Stimulated activated naive CD8-positive, alpha-beta T cell treated with anti-CD3 and anti-CD28 coated beads, Interleukin-15, Interleukin-2, amounts not matched to agents 100 U/mL and 50 U/mL, for 24 hours (primary cell): ENCODE measurements around the gene CFAP107.

Source experiments
- ATAC-seq: fragments of 150-1000 bp; cut with Tn5 transposase; one replicate; pipeline ENCODE4 v1.10.0; 2021
- DNase-seq: peaks from one replicate; pipeline ENCODE4 v3.0.0; 2021

Gene CFAP107

DNA sequence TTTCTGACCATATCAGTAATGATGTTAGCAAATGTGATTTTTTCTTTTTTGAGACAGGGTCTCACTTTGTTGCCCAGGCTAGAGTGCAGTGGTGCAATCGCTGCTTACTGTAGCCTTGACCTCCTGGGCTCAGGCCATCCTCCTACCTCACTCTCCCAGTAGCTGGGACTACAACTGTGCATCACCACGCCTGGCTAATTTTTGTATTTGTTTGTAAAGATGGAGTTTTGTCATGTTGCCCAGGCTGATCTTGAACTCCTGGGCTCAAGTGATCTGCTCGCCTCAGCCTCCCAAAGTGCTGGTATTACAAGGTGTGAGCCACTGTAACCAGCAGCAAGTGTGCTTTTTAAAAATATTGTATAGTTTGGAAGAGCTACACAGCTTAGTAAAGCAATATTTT, 4.1 kb upstream of the CFAP107 start:
- DNase-seq (no peak), ATAC-seq (no peak)

DNA sequence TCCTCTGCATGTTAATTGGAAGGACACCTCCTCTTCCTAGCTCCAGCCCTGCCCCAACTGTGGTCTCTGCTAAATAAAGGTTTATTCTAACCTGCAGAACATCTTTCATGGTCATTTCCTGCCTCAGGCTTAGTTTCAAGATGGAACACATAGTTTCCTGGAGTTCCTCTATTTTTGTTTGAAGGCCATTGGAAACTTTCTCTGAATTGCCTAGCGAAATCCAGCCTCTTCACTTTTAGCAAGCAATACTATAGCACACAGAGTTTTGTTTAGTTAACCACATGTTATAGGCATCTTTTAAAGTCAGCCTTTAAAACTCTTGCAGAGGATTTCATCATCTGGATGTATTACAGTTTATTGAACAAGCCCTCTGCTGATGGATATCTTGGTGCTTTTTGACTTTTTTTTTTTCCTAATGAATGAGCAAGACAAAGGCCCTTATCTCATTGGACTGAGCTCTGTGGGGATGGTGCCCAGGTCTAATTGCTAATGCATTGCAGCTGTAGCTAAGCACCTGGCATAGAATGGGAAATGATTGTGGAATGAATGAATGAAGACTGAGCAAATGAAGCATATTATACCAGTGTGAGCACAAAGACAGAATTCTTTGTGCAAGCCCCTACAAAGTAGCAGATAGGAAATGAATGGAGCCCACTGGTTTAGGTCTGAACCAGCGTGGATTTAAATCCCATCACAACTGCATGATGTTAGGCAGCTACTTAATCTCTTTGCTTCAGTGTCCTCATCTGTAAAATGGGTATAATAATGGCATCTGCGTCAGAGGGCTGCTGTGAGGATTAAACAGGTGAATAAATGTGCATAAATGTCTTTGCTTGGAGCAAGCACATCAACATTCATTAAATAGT, 641 bp upstream of the CFAP107 start:
- ATAC-seq (no peak), DNase-seq (no peak)

GRCh38 chr1:12748778-12749355, 2.9 kb downstream of the CFAP107 start:
- ATAC-seq (no peak), DNase-seq (no peak)

GRCh38 chr1:12754738-12755137, 8.7 kb downstream of the CFAP107 start:
- DNase-seq: no peak
- no peak for ATAC-seq

DNA sequence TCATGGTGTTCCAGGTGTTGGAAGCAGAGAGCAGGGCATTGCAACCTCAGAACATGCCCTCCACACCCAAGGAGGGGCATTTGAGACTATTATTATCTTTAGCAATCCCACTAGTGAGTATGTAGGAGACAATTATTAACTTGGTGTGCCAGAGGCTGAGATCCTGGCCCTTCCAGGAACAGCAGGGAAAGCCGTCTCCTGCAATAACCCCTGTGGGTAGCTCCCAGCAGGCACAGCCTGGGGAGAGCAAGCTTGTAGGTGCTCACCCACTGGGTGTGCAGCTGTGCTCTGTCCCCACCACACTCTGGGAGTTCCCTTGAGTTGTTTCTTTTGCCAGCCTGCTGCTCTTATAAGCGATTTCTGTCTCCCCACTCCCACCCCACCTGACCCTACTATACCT, 10.3 kb downstream of the CFAP107 start:
- no peak for DNase-seq
- no peak for ATAC-seq

DNA sequence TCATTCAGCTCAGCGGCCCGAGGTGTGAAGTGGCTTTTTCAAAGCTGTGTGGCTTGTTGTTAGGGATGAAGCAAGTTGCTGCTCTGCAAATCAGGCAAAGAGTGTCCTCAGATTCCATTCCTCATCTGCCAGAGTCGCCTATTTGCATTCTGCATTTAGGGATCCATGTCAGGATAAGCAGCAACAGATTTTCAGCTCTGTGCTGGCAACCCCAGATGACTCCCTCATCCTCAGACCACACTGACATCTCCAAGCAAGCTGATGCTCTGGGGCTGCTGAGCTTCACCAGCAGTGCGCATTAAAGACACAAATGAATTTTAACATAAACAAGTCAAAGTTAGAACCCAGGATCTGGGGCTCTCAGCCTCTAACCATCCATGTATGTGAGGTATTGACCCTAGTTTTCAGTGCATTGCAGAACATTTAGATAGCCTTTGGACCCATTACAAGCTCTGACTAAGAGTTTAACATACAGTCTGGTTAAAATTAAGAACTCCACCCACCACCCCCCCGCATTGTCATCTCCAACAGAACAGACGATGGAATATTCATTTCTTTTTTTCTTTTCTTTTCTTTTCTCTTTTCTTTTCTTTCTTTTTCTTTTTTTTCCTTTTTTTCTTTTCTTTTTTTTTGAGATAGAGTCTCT, 10.9 kb downstream of the CFAP107 start:
- DNase-seq: no peak
- ATAC-seq: no peak

- DNase-seq (no peak), ATAC-seq (no peak)
Measured at GRCh38 chr1:12757836-12758235, 11.8 kb downstream of the CFAP107 start.

GRCh38 chr1:12760256-12760795, 14.3 kb downstream of the CFAP107 start:
- ATAC-seq (no peak), DNase-seq (no peak)

GRCh38 chr1:12761781-12762180, 15.8 kb downstream of the CFAP107 start:
- ATAC-seq (no peak), DNase-seq (no peak)

DNA sequence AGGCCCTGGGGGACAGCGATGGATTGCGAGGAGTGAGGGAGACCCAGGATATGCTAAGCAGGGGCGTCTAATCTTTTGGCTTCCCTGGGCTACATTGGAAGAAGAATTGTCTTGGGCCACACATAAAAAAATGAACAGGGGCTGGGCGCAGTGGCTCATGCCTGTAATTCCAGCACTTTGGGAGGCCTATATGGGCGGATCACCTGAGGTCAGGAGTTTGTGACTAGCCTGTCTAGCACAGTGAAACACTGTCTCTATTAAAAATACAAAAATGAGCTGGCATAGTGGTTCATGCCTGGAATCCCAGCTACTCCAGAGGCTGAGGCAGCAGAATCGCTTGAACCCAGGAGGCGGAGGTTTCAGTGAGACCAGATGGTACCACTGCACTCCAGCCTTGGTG, 16.8 kb downstream of the CFAP107 start:
- ATAC-seq (no peak), DNase-seq (no peak)

GRCh38 chr1:12763479-12763878, 17.5 kb downstream of the CFAP107 start:
- DNase-seq (no peak), ATAC-seq (no peak)

DNA sequence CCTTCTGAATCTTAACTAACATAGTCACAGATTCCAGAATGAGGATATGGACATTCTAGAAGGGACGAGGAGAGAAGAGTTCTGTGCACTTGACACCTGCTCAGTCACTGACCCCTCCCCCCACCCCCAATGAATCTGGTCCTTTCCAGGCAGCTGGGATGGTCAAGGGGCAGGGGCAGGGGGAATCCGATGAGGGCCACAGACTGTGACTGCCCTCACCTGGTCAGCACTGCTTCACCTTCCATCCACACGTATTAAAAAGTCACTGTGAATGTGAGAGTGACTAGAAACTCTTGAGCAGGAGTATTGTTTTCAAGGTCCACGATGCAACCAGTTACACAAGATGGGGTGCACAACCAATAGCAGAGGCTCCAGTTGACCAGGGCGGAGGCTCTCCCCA, 18.0 kb downstream of the CFAP107 start:
- ATAC-seq: no peak
- no peak for DNase-seq

DNA sequence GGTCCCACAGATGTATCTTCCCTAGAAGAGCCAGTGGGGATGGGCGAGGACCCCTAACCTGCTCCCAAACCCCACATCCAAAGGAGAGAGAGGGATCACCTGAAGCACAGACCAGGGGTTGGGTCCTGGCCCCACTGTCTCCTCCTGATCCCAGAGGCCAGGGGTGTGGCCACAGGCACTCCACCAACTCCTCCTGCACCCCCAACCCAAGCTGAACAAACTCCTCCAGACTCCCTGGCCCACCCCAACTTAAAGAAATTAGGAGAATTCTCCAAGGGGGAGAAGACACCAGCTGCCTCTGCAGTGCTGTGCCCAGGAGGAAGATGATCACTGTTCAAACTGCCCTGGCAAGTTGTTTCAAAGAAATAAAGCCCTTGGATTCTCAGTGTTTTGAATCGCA, 23.0 kb downstream of the CFAP107 start:
- ATAC-seq: no peak
- DNase-seq: no peak

GRCh38 chr1:12769976-12770505, 24.0 kb downstream of the CFAP107 start:
- ATAC-seq: no peak
- DNase-seq: no peak

GRCh38 chr1:12770620-12771019, 24.6 kb downstream of the CFAP107 start:
- no peak for DNase-seq

DNA sequence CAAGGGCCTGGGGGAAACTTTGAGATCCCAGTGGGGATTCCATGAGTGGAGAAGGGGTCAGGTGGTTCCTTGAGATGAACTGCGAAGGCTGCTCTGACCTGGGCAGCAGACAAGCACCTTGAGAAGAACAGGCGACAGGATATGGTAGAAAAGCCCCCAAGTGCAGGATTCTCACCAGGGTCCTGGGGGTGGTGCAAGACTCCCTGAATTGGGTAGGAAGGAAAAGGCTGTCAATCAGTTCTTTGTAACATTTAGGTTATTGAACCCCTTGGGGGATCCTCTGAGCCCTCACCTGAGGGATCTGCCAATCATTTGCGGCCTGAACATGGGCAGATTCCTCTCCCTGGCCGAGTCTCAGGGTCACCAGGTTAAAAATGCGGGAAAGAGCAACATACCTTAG, 25.2 kb downstream of the CFAP107 start:
- no peak for ATAC-seq
- DNase-seq: no peak

More at GRCh38 chr1:12770620-12771019, 24.6 kb downstream of the CFAP107 start:
- ATAC-seq: no peak

- ATAC-seq (no peak), DNase-seq (no peak)
Measured at GRCh38 chr1:12772520-12772919, 26.5 kb downstream of the CFAP107 start.

GRCh38 chr1:12773438-12773837, 27.4 kb downstream of the CFAP107 start, which contains the start of gene PRAMEF12:
Gene PRAMEF12 (plus strand): TSS chr1:12773738. CDS start chr1:12774868, 1,130 bp downstream.
- DNase-seq: no peak
- ATAC-seq: no peak

GRCh38 chr1:12774801-12775345, 28.9 kb downstream of the CFAP107 start:
- no peak for DNase-seq
- ATAC-seq: no peak

DNA sequence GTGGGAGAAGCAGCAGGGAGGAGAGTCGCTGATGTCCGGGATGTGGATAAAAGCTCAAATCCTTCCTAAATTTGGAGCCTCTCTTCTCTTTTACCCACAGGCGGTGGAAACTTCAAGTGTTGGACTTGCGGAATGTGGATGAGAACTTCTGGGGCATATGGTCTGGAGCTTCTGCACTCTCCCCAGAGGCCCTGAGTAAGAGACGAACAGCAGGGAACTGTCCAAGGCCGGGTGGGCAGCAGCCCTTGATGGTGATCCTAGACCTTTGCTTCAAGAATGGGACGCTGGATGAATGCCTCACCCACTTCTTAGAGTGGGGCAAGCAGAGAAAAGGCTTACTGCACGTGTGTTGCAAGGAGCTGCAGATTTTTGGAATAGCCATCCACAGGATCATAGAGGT, 29.4 kb downstream of the CFAP107 start:
- no peak for DNase-seq
- no peak for ATAC-seq

DNA sequence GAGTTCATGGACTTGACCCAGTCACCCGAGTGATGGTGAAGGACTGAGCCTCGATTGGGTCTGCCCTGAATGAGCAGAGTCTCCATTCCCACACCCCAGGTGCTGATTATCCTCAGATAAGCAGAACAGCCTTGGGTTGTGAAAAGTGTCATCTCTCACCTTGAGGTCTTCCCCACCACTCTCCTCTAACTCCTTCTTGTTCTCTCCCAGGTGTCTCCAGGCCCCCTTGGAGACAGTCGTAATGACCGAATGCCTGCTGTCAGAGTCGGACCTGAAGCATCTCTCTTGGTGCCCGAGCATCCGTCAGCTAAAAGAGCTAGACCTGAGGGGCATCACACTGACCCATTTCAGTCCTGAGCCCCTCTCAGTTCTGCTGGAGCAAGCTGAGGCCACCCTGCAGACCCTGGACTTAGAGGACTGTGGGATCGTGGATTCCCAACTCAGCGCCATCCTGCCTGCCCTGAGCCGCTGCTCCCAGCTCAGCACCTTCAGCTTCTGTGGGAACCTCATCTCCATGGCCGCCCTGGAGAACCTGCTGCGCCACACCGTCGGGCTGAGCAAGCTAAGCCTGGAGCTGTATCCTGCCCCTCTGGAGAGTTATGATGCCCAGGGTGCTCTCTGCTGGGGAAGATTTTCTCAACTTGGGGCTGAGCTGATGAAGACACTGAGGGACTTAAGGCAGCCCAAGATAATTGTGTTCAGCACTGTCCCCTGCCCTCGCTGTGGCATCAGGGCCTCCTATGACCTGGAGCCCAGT, 31.0 kb downstream of the CFAP107 start:
- DNase-seq: no peak
- ATAC-seq: no peak

- ATAC-seq (no peak), DNase-seq (no peak)
Measured at GRCh38 chr1:12778061-12778460, 32.1 kb downstream of the CFAP107 start.
